Measurements from ENCODE around the gene TRIM41. TPM values are rescaled to one million over a fixed set of nuclear protein-coding genes. Genes with fewer than 3 reads are reported as not detected.
A peak's percentile ranks its signal among the peaks of the same experiment; 100 is the strongest.

The TRIM41 gene
- total RNA-seq, 1 experiment from 2014 or later: 34.2 TPM

- Histone ChIP-seq H3K9me3 (ENCODE audit: control insufficient read depth, low read depth, low read length) (no peaks in the 10 kb centered on the region), H3T11ph (ENCODE audit: low read length) (no peak overlapping the region), H3K4ac (ENCODE audit: low read depth, low read length) (no peak overlapping the region), H3K9ac (ENCODE audit: extremely low read depth, insufficient read length, low read length) (no peak overlapping the region), H2AK5ac (ENCODE audit: insufficient read length, low read length) (no peak overlapping the region), H2BK12ac (ENCODE audit: insufficient read length, low read depth, low read length) (no peak overlapping the region), H3K27ac (ENCODE audit: insufficient read length, low read depth, low read length) (no peak overlapping the region), H3K79me1 (ENCODE audit: insufficient read depth, low read depth, low read length, poor library complexity, severe bottlenecking) (no peaks in the 10 kb centered on the region), H2BK120ac (ENCODE audit: low read depth, low read length, poor library complexity, severe bottlenecking) (no peak overlapping the region), H2BK5ac (ENCODE audit: insufficient read length, low read length) (no peak overlapping the region), H4K5ac (ENCODE audit: insufficient read length, low read depth, low read length) (no peak overlapping the region), H3K23ac (ENCODE audit: insufficient read length, low read depth, low read length) (no peak overlapping the region), H3K79me2 (ENCODE audit: insufficient read depth, low read length) (no peaks in the 10 kb centered on the region), H2AFZ (ENCODE audit: low read length) (no peak overlapping the region), H3K14ac (ENCODE audit: insufficient read depth, low read length) (no peak overlapping the region), H3K56ac (ENCODE audit: insufficient read length, low read depth, low read length) (no peak overlapping the region), H4K8ac (replicated peaks; ENCODE audit: insufficient read length, low read depth, low read length) (no peak overlapping the region), H2BK20ac (ENCODE audit: low read depth, low read length, poor library complexity, severe bottlenecking) (no peak overlapping the region), H3K27me3 (ENCODE audit: insufficient read depth, low read length) (peaks cover 3% of the 10 kb centered on the region), H2BK15ac (ENCODE audit: low read depth, low read length) (no peak overlapping the region), H3K18ac (ENCODE audit: insufficient read length, low read depth, low read length) (no peak overlapping the region), H3K23me2 (ENCODE audit: insufficient read length, low read depth, low read length, poor library complexity, severe bottlenecking) (peaks cover 4% of the 10 kb centered on the region), H4K20me1 (ENCODE audit: control insufficient read depth, insufficient read depth, insufficient read length) (no peaks in the 10 kb centered on the region), H3K4me1 (ENCODE audit: insufficient read depth, low read length) (no peaks in the 10 kb centered on the region; the same call in 1 of the 2 replicates), H3K4me2 (ENCODE audit: insufficient read depth, insufficient read length, low read length) (no peak overlapping the region), H4K91ac (ENCODE audit: insufficient read length, low read depth, low read length) (no peak overlapping the region)
- peak; percentile 39; the same call in 2 of the 3 replicates for TF ChIP-seq CTCF (conservative IDR thresholded peaks at IDR 0.05)
- peaks cover 29% of the 10 kb centered on the region for H3K27me3 Mint-ChIP-seq (ENCODE audit: low read depth)
- H3K4me1 Mint-ChIP-seq: peaks cover 10 to 21% of the 10 kb centered on the region in 2 experiments
- no peak overlapping the region for H3K27ac Mint-ChIP-seq
- H3K9me3 Mint-ChIP-seq: peaks cover 9 to 11% of the 10 kb centered on the region in 2 experiments; a peak in 3 of 5 replicates
- no peak overlapping the region; a peak in 1 of 5 replicates for H3K4me3 Mint-ChIP-seq
- no peak for DNase-seq
- WGBS (ENCODE audit: extremely low coverage, insufficient read length, low lambda C conversion rate): no CpG with 5 or more reads among the region's 7 CpGs
- H3K36me3 Mint-ChIP-seq (ENCODE audit: insufficient read depth in 1 of 3, low read depth in 3 of 3): peaks cover 0 to 4% (median 0%) of the 10 kb centered on the region in 3 experiments; a peak in 1 of 7 replicates
Observed at GRCh38 chr5:181211208-181211607, 11.9 kb upstream of the TRIM41 start.

All from H9 (cell line).